ENCODE results near the gene PTPN20. TPM values are rescaled to one million over a fixed set of nuclear protein-coding genes. Genes with fewer than 3 reads are reported as not detected.

The PTPN20 gene
- total RNA-seq, 1 donor from 2014 or later: 1.3 TPM

DNA sequence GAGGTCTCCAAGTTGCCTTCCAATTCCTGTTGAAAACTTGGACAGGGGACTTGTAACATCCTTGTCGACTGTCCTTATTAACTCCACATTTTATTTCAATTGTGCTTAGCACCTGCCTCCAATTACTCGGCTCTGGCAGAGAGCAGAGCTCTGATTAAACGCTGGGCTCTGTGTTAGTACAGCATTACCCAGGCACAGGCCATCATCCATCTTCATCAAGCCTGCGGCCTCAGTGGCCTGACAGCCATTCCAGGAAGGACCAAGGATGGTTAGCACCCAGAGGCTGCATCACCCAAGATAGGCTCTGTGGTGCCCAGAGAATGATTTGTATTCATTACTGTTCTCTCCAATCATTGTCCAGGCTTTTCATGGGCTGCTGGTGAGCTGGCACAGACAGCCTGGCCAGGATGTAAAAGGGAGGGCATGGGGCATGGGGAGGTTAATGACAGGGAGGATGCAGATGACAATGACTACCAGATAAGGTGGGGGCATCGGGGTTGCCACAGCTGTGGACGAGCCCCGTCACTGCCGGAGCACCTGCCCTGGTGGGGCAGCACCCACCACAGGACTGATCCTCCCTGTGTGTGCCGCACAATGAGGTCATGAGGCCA lies 123.3 kb downstream of the PTPN20 start:
- no peak for DNase-seq (ENCODE audit: low read depth)
- no peak overlapping the region for H3K4me3 ChIP-seq (ENCODE audit: low read depth, low read length)
- TF ChIP-seq, protein P1, sequence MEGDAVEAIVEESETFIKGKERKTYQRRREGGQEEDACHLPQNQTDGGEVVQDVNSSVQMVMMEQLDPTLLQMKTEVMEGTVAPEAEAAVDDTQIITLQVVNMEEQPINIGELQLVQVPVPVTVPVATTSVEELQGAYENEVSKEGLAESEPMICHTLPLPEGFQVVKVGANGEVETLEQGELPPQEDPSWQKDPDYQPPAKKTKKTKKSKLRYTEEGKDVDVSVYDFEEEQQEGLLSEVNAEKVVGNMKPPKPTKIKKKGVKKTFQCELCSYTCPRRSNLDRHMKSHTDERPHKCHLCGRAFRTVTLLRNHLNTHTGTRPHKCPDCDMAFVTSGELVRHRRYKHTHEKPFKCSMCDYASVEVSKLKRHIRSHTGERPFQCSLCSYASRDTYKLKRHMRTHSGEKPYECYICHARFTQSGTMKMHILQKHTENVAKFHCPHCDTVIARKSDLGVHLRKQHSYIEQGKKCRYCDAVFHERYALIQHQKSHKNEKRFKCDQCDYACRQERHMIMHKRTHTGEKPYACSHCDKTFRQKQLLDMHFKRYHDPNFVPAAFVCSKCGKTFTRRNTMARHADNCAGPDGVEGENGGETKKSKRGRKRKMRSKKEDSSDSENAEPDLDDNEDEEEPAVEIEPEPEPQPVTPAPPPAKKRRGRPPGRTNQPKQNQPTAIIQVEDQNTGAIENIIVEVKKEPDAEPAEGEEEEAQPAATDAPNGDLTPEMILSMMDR (conservative IDR thresholded peaks at IDR 0.05; ENCODE audit: low read depth, low read length): no peak

DNA sequence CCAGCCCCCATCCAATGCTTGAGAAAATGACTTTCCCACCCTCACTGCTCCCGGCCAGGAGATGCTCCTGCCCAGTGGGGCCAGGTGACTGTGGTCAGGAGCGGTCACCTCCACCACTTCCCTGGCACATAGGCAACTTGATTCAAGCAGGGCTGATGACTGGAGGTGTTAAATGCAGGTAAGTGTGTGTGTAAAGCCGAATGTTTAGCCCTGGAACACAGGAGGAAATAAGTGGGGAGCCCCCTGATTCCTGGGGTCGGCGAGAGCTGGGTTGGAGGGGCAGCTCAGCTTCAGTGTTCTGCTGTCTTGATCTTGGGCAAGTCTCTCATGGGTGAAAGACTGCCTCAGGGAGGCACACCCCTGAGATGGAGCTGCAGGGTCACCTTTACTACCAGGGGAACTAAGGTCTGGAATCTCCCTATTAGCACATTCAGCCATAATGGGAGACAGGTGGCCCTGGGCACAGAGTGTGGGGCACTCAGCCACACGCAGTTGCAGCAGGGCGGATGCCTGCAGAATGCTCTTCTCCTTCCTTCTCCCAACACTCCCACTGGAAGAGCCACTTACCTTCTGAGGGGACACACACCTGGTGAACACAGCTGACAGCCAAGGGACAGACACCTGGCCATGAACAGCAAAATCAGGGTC lies 124.1 kb downstream of the PTPN20 start:
- TF ChIP-seq, protein P1 (conservative IDR thresholded peaks at IDR 0.05; ENCODE audit: low read depth, low read length): no peak
- H3K4me3 ChIP-seq (ENCODE audit: low read depth, low read length): no peak overlapping the region
- DNase-seq (ENCODE audit: low read depth): no peak

DNA sequence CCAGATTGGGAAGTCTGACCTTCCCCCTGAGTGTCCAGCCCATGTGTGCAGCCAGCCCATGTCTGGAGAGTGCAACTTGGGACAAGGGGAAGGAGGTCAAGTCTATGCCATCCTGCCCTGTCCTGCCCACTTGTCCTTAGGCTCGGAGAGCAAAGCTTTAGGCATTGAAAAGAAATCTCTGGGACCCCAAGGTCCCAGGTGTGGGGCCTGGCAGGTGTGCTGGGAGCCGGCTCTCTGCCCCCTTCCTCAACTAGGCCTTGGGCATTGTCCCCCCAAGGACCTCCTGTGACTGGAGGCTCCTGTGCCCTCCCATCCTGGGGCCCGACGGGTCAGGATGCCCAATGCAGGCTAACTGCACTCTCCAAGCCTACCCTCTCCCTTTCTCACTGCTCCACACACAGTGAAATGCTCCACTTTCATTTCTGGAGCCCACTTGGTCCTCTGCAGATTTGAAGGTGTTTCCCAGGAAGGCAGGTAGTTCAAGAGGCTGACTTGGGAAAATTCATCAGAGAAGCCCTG lies 124.7 kb downstream of the PTPN20 start:
- H3K4me3 ChIP-seq (ENCODE audit: low read depth, low read length): no peak overlapping the region
- DNase-seq (ENCODE audit: low read depth): no peak
- TF ChIP-seq, protein P1 (conservative IDR thresholded peaks at IDR 0.05; ENCODE audit: low read depth, low read length): no peak

DNA sequence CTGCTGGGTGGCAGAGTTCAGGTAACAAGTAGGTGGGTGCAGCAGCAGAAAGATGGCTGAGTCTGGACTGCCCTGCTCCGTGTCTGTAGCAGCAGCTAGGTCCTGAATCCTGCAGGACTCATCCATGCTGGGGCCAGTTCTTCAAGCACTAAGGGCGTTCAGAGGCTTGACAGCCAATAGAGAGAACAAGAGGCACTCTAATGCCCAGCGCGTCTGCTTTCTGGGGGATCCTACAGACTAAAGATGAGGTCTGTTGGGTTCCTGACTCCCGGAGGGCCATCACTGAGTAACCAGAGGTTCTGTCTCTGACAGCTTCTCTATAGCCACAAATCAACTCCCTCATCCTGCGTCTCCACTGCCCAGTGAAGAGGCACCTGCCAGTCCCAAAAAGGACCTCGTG lies 125.5 kb downstream of the PTPN20 start:
- DNase-seq (ENCODE audit: low read depth): no peak
- no peak overlapping the region for H3K4me3 ChIP-seq (ENCODE audit: low read depth, low read length)
- TF ChIP-seq, protein P1 (conservative IDR thresholded peaks at IDR 0.05; ENCODE audit: low read depth, low read length): no peak

DNA sequence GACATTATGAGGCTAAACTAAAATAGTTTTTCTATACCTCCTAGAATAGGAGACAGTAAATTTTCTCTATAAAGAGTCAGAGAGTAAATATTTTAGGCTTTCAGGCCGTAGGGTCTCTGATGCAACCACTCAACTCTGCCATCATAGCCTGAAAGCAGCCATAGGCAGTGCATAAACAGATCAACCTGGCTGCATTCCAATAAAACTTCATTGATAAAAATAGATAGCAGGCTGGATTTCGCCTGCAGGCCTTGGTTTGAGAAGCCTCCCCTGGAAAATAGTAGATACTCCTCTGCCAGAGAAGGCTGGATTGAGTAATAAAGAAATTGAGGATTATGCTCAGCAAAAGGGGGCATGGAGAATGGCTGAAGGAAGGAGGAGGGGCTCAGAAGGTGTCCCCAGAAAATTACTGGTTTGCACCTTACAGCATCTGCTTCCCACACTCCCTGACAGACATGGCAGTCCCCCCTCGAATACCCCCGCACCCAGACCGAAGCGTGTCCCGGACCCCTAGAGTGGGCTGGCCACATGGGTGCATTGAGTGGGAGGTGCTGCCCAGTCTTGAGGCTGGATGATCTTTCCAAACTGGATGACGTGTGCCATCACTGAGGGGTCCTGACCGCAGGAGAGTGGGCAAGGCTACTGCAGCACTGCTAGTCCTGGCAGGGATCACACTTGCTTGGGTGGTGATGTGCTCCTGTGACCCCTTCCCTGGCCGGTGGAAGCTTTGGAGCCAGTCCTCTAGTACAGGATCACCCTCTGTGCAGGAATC lies 126.6 kb downstream of the PTPN20 start:
- TF ChIP-seq, protein P1 (conservative IDR thresholded peaks at IDR 0.05; ENCODE audit: low read depth, low read length): no peak
- DNase-seq (ENCODE audit: low read depth): no peak
- H3K4me3 ChIP-seq (ENCODE audit: low read depth, low read length): no peak overlapping the region

DNA sequence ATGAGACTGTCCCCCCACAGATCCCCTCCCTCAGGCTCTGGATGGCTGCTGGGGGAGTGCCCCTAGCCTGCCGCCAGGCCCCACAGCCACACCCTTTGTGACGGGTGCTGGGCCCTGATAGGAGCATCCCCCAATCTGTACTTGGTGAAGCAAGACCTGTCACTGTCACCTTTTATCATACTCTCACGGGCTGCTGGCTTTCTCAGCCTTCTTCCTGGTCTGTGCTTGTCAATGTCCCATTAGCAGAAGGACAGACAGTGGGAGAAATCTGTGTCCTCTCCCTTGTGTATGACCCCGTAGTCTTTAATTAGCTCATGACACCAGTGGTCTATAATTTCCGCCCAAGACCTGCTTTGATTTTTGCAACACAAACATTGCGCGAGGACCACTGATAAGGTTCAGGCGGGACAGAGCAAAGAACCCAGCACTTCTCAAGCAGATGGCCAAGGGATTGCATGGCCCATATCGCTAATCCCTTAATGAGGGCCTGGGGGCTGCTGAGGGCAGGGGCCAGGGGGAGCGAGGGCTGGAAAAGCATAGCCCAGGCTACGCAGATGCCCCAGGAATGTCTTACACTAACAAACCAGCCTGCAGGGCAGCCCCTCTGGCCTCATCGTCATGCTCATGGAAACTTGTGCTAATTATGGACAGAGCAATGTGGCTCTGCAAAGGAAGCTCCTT lies 127.8 kb downstream of the PTPN20 start:
- DNase-seq (ENCODE audit: low read depth): no peak
- TF ChIP-seq, protein P1 (conservative IDR thresholded peaks at IDR 0.05; ENCODE audit: low read depth, low read length): no peak
- H3K4me3 ChIP-seq (ENCODE audit: low read depth, low read length): no peak overlapping the region

Measured in epithelial cell of proximal tubule (primary cell).